Mucosa of descending colon (tissue), 3 donors: Measurements from ENCODE around the gene MBD3L2. TPM values are rescaled to one million over a fixed set of nuclear protein-coding genes. Genes with fewer than 3 reads are reported as not detected.

Experiments used
- ATAC-seq: fragments of 200-7000 bp; cut with Tn5 transposase; one replicate; pipeline ENCODE4 v1.9.1; 2020; ENCODE audit warnings: mild to moderate bottlenecking, moderate library complexity
- DNase-seq, 3 donors: peaks; one replicate each; pipeline ENCODE4 v3.0.0-alpha.2; 2020
- H3K36me3 ChIP-seq: fragments of 200-600 bp; one replicate; pipeline ENCODE4 v1.8.0; 2021; ENCODE audit warnings: low read depth, mild to moderate bottlenecking
- H3K4me1 ChIP-seq: fragments of 200-600 bp; one replicate; pipeline ENCODE4 v1.8.0; 2021; ENCODE audit warnings: low read depth, mild to moderate bottlenecking
- H3K4me3 ChIP-seq: fragments of 200-600 bp; one replicate; pipeline ENCODE4 v1.8.0; 2021; ENCODE audit warnings: mild to moderate bottlenecking
- H3K9me3 ChIP-seq: fragments of 200-600 bp; one replicate; pipeline ENCODE4 v1.8.0; 2021; ENCODE audit warnings: mild to moderate bottlenecking
- intact Hi-C, 2 donors: fragments of 100-400 bp; cut with DNase I in 1 of 2; cut with micrococcal nuclease in 1 of 2; formaldehyde crosslinking; loops; one replicate each; pipeline versions ENCODE4 v1.11.0 to v1.11.1; 2022; cut with DNase I, micrococcal nuclease
- total RNA-seq, 3 donors: library from RNA; stranded (reverse); fragmentation: NEBNext Ultra II Directional in 2 of 3; extraction: Animal tissue kit (Norgen Biotek cat#: 25700) in 2 of 3; gene quantifications; one replicate each; pipeline versions ENCODE4 v1.2.1 to v1.2.4, GENCODE V29; 2021 to 2023
- TF ChIP-seq, protein P1 (sequence below): fragments of 200-600 bp; IDR thresholded peaks from one replicate; pipeline ENCODE4 v1.8.0; 2022; ENCODE audit warnings: antibody characterized with exemption, mild to moderate bottlenecking
- donor health status: DM: no; HTN: no; CAD: no; lungs with moderate emphysema.
- donor health status: DM: no; HTN: no; CAD: no.
- donor health status: DM: no; HTN: yes; CAD: no.

MBD3L2 gene
- total RNA-seq, 3 donors from 2014 or later, result not detected

DNA sequence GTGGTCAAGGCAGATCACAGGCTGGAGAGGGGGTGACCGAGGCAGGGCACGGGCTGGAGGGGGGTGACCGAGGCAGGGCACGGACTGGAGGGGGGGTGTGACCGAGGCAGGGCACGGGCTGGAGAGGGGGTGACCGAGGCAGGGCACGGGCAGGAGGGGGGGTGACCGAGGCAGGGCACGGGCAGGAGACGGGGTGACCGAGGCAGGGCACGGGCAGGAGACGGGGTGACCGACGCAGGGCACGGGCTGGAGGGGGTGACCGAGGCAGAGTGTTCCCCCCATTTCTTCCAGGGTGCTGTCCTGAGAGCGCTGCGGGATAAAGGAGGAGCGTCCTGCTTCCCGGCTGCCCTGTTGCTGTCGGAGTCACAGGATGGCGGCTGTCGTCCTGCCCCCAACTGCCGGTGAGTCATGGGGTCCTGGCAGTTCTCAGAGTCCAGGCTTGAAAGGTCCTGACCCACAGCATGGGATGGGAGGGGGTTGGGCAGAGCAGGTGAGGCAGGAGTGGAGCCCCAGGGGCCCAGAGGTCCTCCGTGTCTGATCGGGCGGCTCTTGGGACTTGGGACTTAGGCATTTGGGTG, 25.7 kb downstream of the MBD3L2 start:
- intact Hi-C loops, result no loop called here
- Histone ChIP-seq H3K36me3 (peaks cover 45% of the 10 kb centered on the region), H3K9me3 (peaks cover 42% of the 10 kb centered on the region), H3K4me1 (peaks cover 5% of the 10 kb centered on the region), H3K4me3 (no peak overlapping the region)
- ATAC-seq, result no peak
- TF ChIP-seq, protein P1, sequence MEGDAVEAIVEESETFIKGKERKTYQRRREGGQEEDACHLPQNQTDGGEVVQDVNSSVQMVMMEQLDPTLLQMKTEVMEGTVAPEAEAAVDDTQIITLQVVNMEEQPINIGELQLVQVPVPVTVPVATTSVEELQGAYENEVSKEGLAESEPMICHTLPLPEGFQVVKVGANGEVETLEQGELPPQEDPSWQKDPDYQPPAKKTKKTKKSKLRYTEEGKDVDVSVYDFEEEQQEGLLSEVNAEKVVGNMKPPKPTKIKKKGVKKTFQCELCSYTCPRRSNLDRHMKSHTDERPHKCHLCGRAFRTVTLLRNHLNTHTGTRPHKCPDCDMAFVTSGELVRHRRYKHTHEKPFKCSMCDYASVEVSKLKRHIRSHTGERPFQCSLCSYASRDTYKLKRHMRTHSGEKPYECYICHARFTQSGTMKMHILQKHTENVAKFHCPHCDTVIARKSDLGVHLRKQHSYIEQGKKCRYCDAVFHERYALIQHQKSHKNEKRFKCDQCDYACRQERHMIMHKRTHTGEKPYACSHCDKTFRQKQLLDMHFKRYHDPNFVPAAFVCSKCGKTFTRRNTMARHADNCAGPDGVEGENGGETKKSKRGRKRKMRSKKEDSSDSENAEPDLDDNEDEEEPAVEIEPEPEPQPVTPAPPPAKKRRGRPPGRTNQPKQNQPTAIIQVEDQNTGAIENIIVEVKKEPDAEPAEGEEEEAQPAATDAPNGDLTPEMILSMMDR, result no peak
- no peak for DNase-seq

DNA sequence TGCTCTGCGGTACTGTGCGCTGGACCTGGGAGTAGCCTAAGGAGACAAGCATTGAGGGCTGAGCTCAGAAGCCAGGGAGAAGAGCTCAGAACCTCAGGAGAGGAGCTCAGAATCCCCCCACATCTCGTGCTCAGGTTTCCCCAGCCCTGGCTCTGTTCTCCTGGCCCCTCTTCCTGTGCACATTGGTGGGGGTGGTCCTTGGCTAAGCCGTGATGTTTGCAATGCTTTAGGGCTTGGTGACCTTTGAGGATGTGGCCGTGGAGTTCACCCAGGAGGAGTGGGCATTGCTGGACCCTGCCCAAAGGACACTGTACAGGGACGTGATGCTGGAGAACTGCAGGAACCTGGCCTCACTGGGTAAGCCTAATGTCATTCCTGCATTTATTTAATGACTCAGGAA, 27.0 kb downstream of the MBD3L2 start:
- Histone ChIP-seq H3K4me1 (no peaks in the 10 kb centered on the region), H3K36me3 (peaks cover 57% of the 10 kb centered on the region), H3K4me3 (no peak overlapping the region), H3K9me3 (peaks cover 54% of the 10 kb centered on the region)
- TF ChIP-seq, protein P1, result no peak
- no peak for ATAC-seq
- intact Hi-C loops, result no loop called here
- no peak for DNase-seq

DNA sequence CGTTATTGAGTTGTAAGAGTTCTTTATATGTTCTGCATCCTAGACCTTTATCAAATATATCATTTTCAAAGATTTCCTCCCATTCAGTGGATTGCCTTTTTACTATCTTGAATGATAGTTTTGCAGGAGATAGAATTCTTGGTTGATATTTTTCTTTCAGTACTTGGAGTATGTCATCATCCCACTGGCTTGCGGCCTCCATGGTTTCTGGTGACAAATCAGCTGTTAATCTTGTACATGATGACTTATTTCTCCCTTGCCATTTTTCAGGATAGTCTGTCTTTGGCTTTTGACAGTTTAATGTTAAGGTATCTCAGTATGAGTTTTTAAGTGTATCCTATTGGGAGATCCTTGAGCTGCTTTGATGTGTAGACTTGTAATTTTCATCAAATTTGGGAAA, 28.9 kb downstream of the MBD3L2 start:
- TF ChIP-seq, protein P1, result no peak
- H3K9me3 ChIP-seq, result peaks cover 73% of the 10 kb centered on the region
- intact Hi-C loops, result no loop called here
- peaks cover 71% of the 10 kb centered on the region for H3K36me3 ChIP-seq
- no peak overlapping the region for H3K4me3 ChIP-seq
- no peaks in the 10 kb centered on the region for H3K4me1 ChIP-seq
- DNase-seq (no peak), ATAC-seq (no peak)

DNA sequence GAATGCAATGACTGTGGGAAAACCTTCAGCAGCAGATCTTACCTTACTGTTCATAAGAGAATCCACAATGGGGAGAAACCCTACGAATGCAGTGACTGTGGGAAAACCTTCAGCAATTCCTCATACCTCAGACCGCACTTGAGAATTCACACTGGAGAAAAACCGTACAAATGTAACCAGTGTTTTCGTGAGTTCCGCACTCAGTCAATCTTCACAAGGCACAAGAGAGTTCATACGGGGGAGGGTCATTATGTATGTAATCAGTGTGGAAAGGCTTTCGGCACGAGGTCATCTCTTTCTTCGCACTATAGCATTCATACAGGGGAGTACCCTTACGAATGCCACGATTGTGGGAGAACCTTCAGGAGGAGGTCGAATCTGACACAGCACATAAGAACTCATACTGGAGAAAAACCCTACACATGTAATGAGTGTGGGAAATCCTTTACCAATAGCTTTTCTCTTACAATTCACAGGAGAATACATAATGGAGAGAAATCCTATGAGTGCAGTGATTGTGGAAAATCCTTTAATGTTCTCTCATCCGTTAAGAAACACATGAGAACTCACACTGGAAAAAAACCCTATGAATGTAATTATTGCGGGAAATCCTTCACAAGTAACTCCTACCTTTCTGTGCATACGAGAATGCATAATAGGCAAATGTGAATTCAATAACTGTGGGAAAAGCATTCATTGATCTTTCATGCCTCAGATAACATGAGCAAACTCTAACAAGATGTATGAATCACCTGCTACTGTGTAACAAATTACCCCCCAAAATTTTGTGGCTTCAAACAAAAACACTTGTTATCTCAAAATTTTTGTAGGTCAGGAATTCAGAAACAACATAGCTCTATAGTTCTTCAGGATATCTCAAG, 34.2 kb downstream of the MBD3L2 start:
- intact Hi-C loops, result no loop called here
- peaks cover 55% of the 10 kb centered on the region for H3K36me3 ChIP-seq
- ATAC-seq, result no peak
- no peak for DNase-seq
- H3K4me1 ChIP-seq, result no peaks in the 10 kb centered on the region
- TF ChIP-seq, protein P1, result no peak
- no peak overlapping the region for H3K4me3 ChIP-seq
- peaks cover 99% of the 10 kb centered on the region for H3K9me3 ChIP-seq

DNA sequence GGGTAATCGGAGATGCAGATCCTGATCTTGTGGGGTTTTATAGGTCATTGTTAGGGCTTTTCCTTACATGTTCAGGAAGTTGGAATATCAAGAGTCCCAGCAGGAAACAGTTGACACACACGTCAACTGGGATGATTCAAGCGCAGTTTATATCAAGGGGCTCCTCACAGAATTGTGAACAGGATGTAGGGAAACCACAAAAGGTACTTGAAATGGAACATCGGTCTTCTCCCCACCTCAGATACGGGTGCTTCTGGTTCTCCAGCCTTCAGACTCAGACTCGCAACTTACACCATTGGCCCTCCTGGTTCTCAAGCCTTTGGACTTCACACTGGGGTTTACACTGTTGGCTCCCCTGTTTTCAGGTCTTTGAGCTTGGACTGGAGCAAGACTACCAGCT, 39.9 kb downstream of the MBD3L2 start:
- ATAC-seq, result no peak
- intact Hi-C loops, result no loop called here

More for the DNA sequence above, 39.9 kb downstream of the MBD3L2 start:
- DNase-seq, result no peak
- H3K36me3 ChIP-seq, result peaks cover under 1% of the 10 kb centered on the region
- TF ChIP-seq, protein P1, result no peak
- H3K9me3 ChIP-seq, result peaks cover 78% of the 10 kb centered on the region
- no peak overlapping the region for H3K4me3 ChIP-seq
- no peaks in the 10 kb centered on the region for H3K4me1 ChIP-seq
